GM18505 (cell line): ENCODE data around the gene CCL5.

ENCODE experiments used
- ATAC-seq: cut with Tn5 transposase; IDR thresholded peaks from one replicate; pipeline ENCODE4 v1.9.1; 2021; ENCODE audit not compliant: unreplicated experiment
- POLR2A ChIP-seq: IDR thresholded peaks from 4 replicates; pipeline ENCODE4 v1.6.1; 2011; ENCODE audit warnings: borderline replicate concordance; ENCODE audit not compliant: insufficient read depth, insufficient read length; ENCODE audit errors: extremely low read depth

The CCL5 gene

DNA sequence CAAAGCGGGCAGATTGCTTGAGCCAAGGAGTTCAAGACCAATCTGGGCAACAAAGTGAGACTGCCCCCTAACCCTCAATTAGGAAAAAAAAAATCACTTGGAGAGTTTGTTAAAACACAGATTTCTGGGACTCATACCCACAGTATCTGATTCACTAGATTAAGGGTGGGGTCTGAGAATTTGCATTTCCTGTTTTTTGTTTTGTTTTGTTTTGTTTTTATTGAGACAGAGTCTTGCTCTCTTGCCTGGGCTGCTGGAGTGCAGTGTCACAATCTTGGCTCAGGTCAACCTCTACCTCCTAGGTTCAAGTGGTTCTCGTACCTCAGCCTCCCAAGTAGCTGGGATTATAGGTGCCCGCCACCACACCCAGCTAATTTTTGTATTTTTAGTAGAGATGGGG lies 12.6 kb downstream of the CCL5 start:
- TF ChIP-seq POLR2A: no peak

DNA sequence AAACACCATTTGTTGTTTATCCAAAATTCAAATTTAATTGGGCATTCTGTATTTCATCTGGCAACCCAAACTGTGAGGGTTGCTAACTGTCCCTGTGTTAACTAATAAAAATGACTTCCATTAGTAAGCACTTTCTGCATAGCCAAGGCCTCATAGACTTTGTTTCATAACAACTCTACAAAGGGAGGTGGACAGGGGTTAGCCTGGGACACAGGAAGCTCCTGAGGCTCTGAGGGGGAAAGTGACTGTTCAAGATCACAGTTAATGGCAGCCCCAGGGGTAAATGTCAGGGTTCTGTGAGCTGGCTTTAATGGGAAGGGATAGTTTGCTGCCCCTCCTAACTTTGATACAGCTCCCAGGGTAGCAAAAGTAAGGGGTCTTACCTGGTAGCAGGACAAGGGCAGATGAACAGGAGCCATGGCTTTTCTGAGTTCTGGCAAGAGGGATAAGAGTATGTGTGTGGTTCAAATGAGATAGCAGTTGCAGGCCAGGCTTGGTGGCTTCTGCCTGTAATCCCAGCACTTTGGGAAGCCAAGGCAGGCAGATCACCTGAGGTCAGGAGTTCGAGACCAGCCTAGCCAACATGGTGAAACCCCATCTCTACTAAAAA lies 13.7 kb downstream of the CCL5 start:
- ATAC-seq: no peak
- no peak for TF ChIP-seq POLR2A

More for the DNA sequence above, 12.6 kb downstream of the CCL5 start:
- ATAC-seq: no peak

DNA sequence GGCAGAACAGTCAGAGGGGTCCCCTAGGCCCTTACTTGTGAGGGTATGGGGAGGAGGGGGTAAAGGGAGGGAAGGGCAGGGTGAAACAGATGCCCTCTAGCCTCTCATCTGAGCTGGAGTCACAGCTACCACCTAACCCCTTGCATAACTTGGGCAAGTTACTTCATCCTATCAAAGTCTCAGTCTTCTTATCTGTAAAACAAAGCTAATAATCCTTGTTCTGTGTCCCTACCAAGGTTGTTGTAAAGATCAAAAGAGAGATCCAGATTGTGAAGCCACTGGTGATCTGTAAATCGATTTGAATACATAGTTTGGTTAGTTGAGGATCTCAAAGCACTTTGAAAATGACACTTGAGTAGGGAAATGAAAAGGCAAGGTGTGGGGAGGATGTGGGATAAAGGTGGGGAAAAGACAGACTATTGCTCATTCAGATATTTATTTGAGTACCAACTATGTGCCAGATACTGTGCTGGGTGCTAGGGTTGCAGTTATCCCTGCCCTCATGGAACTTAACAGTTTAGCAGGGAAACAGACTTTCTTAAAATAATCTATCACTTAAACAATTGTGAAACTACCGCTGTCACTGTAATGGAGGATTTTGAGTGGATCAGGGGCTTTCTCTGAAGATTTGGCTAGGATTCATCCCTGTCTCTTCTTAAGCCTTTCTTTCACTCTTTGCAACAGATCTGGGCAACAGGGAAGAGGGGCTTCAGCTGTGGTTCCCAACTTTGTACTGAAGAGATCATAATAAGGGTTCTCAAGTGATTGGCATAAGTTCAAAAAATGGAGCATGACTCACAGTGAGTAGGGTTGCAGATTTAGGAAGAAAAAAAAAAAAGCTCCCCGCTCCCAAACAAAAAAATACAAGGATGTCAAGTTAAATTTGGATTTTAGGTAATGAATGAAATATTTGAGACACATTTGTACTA lies 14.5 kb downstream of the CCL5 start:
- TF ChIP-seq POLR2A: no peak
- no peak for ATAC-seq

DNA sequence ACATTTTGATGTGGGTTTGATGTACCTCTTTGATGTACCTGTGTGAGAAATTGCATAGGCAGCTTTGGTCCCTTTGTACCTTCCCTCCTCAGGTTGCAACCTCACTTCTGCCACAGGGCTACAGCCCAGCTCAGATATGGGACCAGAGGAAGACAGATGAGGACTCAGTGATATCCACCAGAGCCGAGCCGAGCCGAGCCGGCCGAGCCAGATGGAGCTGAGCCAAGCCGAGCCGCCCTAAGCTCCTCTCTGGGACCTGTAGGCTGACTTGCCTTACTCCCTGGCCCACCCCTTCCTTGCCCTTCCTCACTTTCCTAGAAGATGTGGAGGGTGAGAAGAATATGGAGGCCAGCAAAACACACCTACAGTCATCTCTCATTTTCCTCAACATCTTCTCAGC lies 15.3 kb downstream of the CCL5 start:
- no peak for TF ChIP-seq POLR2A
- ATAC-seq: no peak

DNA sequence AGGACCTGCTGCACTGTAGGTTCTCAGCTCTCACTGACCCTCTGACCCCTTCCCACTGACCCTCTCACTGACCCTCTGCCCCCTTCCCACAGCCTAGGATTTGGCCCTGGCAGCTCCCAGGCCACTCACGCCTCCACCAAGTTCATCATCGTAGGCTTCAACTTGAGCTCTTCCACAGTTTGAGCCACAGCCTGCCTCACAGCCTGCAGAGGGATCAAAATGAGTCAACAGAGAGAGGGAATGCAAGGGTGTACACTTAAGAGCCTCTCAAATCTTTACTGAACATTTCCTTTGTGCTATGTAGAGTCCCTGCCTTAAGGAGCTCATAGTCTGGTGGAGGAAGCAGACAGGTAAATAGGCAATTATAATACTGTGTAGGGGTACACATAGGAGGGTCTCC lies 23.6 kb downstream of the CCL5 start:
- TF ChIP-seq POLR2A: no peak
- ATAC-seq: no peak

DNA sequence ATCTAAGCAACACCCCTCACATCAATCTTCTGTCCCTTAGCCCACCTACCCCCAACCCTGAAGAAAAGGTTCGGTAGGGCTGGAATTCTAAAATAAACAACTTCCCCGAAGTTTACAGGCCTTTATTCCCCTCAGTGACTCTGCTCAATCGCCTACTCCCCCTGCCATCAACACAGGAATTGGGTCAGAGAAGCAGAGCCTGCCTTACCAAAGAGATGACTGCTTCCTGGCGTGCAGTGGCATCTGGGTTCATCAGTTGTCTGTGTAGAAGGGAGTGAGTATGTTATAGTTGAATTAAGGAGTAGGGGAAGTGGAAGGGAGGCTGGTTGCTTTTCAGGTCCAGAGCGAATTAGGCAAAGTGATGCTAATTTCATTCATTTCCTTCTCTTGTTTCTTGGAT lies 24.2 kb downstream of the CCL5 start:
- TF ChIP-seq POLR2A: no peak
- ATAC-seq: no peak

DNA sequence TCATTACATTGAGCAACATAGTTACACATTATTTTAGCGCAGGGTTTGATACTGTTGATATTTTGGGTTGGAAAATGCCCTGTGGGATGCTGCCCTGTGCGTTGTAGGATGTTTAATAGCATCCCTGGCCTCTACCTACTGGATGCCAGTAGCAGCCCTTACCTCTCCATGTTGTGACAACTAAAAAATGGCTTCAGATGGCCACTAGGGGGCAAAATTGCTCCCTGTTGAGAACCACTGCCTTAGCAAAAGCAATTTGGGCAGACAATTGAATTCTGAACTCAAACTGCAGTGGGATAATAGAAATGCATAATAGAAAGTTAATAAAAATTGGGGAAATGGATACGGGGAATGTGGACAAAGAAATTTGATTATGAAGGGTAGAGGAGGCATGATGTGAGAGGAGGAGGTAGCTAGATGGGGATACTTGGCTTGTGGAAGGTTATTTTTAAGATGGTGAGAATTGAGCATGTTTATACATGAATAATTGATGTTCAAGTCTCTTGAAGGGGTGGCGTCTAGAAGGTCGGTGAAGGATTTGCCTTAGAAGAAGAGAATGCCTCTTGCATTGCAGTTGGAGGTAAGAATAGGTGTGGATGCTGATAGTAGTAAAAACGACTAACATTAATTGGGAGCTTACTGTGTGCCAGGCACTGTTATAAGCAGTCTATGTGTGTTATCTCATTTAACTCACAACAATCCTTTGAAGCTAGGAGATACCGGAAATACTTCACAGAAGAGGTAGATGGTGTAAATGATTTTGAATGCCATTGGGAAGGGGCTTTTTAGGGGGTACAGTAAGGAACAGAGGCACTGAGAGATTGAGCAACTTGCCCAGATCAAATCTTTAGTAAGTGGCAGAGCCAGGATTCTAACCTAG lies 30.5 kb downstream of the CCL5 start:
- no peak for ATAC-seq
- no peak for TF ChIP-seq POLR2A

DNA sequence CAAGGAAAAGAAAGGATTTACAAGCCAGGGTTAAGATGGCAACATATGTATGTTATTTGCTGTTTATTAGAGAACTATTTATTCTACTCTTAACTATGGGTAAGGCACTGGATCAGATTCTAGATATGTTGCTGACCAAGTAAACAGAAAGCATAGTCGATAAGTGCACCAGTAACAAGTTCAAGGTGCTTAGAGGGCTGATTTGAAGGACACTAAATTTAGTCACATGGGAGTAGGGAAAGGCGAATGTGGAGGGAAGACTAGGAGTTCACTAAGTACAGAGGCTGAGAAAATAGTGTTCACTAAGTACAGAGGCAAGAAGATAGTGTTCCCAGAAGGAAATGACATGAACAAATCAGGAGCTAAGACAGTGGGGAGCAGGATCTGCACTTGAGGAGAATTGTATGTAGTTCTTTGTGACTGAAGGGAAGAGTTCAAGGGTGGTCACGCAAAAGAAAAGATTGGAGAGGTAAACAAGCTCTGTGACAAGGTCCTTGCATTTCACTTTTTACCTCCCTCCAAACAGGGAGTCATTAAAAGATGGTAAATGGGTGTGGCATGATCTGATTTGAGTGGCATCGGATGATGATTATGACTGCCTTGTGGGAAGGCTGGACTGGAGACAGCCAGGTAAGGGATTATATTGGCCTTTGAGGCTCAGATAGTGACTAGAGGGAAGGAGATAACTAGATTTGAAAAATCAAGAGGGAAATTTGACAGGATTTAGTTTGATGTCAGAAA lies 32.4 kb downstream of the CCL5 start:
- TF ChIP-seq POLR2A: no peak
- no peak for ATAC-seq

DNA sequence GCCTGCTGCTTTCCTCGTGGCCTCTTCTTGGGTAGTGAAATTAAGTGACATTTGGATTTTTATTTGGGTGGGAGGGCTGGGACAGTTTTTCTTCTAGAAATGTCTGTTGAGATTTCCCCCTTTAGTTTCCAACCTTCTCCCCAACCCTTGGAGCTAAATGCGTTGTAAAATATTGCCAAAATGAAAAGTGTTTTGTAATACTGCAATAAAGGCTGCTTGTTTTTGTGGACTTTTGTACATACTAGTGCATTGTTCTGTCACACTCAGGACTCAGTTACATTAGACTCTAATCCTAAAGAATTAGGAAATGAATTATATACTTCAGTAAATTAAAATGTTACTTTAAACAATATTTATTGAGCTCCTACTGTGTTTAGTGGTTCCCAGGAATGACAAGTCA lies 33.2 kb downstream of the CCL5 start:
- TF ChIP-seq POLR2A: no peak
- ATAC-seq: no peak

DNA sequence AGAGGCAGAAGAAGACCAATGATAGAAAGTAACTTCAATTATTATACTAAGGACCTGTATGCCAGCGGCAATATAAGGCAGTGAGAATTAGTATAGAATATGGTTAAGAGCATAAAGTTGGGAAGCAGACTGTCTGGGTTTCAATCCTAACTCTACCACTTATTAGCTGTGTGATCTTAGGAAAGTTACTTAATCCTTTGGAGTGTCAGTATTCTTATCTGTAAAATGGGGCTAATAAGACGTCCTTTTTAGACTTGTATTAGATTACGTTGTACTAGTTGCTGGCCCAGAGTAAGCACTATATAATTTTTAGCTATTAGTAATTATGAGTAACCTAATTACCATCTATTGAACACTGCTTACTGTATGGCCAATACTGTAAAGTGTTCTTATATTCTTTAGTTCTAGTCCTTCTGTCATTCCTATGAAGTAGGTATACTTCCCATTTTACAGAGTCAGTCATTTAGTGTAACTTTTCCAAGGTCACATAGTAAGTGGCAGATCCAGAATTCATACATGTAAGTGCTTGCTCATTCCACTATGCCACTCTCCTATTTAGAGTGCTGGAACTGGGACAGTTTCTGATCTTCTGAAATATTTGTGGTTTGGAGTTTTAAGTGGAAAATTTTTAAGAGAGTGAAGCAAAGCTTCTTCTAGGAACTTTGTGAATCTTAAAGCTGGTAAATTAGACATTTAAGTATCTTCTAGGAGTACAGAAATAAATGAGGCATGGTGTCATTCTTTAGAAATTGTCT lies 33.9 kb downstream of the CCL5 start:
- no peak for TF ChIP-seq POLR2A
- ATAC-seq: no peak

DNA sequence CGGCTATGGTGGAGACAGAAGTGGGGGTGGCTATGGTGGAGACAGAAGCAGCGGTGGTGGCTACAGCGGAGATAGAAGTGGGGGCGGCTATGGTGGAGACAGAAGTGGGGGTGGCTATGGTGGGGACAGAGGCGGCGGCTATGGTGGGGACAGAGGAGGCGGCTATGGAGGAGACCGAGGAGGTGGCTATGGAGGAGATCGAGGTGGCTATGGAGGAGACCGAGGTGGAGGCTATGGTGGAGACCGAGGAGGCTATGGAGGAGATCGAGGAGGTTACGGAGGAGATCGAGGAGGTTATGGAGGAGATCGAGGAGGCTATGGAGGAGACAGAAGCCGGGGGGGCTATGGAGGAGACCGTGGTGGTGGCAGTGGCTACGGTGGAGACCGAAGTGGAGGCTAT lies 35.6 kb downstream of the CCL5 start:
- ATAC-seq: no peak
- TF ChIP-seq POLR2A: no peak

DNA sequence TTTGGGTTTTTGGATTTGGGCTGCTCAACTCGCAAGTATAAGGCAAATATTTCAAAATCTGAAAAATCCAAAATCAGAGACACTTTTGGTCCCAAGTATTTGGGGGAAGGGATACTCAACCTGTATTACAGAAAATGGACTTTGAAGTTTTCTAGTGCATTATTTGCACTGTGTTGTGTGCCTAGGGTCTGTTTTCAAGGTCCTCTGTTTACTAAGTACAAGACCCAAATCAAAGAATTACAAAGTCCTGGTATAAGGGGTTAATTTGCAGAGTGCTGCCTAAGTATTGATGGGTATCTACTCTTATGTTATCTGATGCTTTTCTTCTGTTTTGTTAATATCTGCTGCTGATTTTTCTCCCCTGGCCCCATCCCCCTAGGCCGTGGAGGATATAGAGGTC lies 36.5 kb downstream of the CCL5 start:
- no peak for TF ChIP-seq POLR2A
- ATAC-seq: no peak
